ENCODE results near the gene FCN2.

DNA sequence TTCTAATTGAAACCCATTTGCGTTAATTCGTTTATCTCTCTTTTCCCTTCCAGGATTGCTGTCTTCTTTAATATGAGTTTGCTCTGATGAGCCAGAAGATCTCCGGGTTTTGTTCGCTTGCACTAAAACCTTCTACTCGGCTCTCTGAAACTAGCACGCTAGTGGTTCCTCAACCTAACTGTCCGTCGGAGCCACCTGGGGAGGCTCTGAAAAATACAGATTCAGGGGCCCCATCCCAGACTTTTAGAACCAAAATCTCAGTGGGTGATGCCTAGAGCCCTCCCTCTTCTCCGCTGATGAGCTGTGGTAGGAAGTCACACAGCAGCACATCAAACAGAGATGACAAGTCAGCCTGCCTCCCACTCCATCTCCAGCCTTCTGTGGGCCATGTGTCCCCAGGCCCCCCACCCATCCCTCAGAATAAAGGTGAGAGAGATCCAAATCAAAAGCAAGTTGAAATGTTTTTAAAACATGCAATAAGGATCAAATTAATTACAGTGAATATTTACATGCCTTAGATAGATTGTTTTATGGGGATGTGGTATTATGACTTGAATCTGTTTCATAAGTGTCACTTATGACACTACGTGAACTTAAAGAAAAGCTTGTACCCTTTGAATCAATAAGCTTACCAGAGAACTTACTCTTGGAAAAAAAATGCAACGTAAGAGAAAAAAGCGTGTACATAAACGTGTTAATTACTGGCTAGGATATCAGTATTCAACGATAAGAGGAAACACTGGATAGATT is 16.4 kb downstream of the FCN2 start:
- TF ChIP-seq POLR2A (IDR thresholded peaks at IDR 0.05) (no peak), CTCF (IDR thresholded peaks at IDR 0.05) (no peak)
